ENCODE measurements around the gene ERCC6.
A peak's percentile ranks its signal among the peaks of the same experiment; 100 is the strongest.

ERCC6 gene

GRCh38 chr10:49520122-49520775, 18.7 kb downstream of the ERCC6 start:
- TF ChIP-seq TEAD4 (IDR thresholded peaks at IDR 0.05) (no peak), MAX (IDR thresholded peaks at IDR 0.05) (no peak)

- TF ChIP-seq, protein P1, sequence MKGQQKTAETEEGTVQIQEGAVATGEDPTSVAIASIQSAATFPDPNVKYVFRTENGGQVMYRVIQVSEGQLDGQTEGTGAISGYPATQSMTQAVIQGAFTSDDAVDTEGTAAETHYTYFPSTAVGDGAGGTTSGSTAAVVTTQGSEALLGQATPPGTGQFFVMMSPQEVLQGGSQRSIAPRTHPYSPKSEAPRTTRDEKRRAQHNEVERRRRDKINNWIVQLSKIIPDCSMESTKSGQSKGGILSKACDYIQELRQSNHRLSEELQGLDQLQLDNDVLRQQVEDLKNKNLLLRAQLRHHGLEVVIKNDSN (IDR thresholded peaks at IDR 0.05) = no peak
- TF ChIP-seq YY1 (IDR thresholded peaks at IDR 0.05; ENCODE audit: low read depth) (no peak), EP300 (IDR thresholded peaks at IDR 0.05; ENCODE audit: borderline replicate concordance) (0 out of 2 replicates have a peak, but pooled peaks have one; percentile 26), MAX (IDR thresholded peaks at IDR 0.05) (peak; percentile 47; the same call in 1 of the 2 replicates), CEBPB (IDR thresholded peaks at IDR 0.05) (no peak), RAD21 (IDR thresholded peaks at IDR 0.05; ENCODE audit: low read depth) (no peak), TAF1 (IDR thresholded peaks at IDR 0.05; ENCODE audit: low read depth) (no peak), NFIC (IDR thresholded peaks at IDR 0.05) (no peak), TEAD4 (IDR thresholded peaks at IDR 0.05) (peak; percentile 22; the same call in 1 of the 2 replicates), ZBTB7A (IDR thresholded peaks at IDR 0.05; ENCODE audit: low read depth) (no peak), TCF12 (IDR thresholded peaks at IDR 0.05; ENCODE audit: low read depth) (peak; percentile 50; the same call in 1 of the 2 replicates)
These were observed 19.2 kb downstream of the ERCC6 start for GRCh38 chr10:49519717-49520116.

GRCh38 chr10:49518982-49519578, 19.8 kb downstream of the ERCC6 start:
- TF ChIP-seq FOXM1 (IDR thresholded peaks at IDR 0.05; ENCODE audit: borderline replicate concordance, low read depth) (no peak), RAD21 (IDR thresholded peaks at IDR 0.05; ENCODE audit: low read depth) (peak; percentile 63), NFIC (IDR thresholded peaks at IDR 0.05) (no peak)

DNA sequence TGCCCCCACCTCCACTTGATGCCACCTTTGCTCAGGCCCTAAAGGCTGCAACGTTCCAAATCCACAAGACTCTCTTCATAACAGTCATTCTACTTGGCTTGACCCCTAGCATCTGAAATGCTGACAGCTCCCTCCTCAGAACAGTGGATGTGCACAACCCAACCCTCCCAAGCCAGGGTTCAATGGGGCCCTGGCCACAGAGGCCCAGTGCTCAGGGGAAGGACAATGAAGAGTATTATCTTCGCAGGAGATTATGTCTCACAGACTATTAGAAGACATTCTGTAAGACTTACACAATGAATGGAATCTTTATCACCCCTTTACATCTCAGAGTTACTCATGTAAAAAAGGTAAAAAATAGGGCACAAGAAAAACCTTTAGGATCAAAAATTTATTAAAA, 20.4 kb downstream of the ERCC6 start:
- TF ChIP-seq CREB1 (IDR thresholded peaks at IDR 0.05; ENCODE audit: low read depth) (no peak), REST (IDR thresholded peaks at IDR 0.05; ENCODE audit: low read depth) (no peak), CEBPB (IDR thresholded peaks at IDR 0.05) (no peak), EP300 (IDR thresholded peaks at IDR 0.05; ENCODE audit: borderline replicate concordance) (no peak), MAX (IDR thresholded peaks at IDR 0.05) (no peak), FOXM1 (IDR thresholded peaks at IDR 0.05; ENCODE audit: borderline replicate concordance, low read depth) (no peak), TEAD4 (IDR thresholded peaks at IDR 0.05) (no peak), TCF12 (IDR thresholded peaks at IDR 0.05; ENCODE audit: low read depth) (no peak), ZBTB7A (IDR thresholded peaks at IDR 0.05; ENCODE audit: low read depth) (no peak), NFIC (IDR thresholded peaks at IDR 0.05) (no peak), RAD21 (IDR thresholded peaks at IDR 0.05; ENCODE audit: low read depth) (no peak), TAF1 (IDR thresholded peaks at IDR 0.05; ENCODE audit: low read depth) (no peak), EGR1 (IDR thresholded peaks at IDR 0.05) (no peak), YY1 (IDR thresholded peaks at IDR 0.05; ENCODE audit: low read depth) (no peak)
- TF ChIP-seq, protein P1 (IDR thresholded peaks at IDR 0.05) = no peak

DNA sequence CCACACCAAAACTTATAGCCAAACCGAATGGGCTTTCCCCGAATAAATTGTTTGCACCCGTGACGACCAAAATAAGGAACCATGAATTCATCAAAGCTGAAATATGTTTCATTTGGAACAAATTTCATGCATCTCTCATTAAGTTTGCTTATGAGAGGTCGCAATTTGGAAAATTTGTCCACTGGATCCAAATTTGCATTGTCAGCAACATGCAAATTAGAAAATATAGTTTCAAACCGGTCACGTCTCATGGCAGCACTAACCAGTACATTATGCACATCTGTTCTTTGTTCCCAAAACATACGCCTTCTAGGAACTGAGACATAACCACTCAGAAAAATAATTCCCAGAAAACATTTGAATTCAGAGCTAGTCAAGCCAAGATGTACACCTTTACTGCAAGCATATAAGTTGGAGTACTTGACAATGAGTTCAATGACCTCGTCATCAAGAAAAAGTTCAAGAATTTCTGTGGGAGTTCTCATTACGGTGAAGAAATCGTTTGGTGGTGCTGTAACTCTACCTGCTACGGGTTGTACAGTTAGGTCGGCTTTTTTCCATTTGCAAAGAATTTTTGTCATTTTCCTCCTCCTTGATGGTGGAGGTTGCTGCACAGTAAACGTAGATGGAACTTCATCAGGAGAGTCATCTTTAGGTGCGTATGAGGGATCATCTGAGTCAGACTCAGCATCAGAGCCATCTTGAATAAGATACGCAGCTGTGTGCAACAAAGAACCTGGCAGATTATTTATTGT, 22.5 kb downstream of the ERCC6 start:
- no peak for TF ChIP-seq CEBPB (IDR thresholded peaks at IDR 0.05)
- TF ChIP-seq YY1 (IDR thresholded peaks at IDR 0.05; ENCODE audit: low read depth) = no peak
- no peak for TF ChIP-seq EP300 (IDR thresholded peaks at IDR 0.05; ENCODE audit: borderline replicate concordance)
- no peak for TF ChIP-seq MAX (IDR thresholded peaks at IDR 0.05)
- no peak for TF ChIP-seq REST (IDR thresholded peaks at IDR 0.05; ENCODE audit: low read depth)
- no peak for TF ChIP-seq ZBTB7A (IDR thresholded peaks at IDR 0.05; ENCODE audit: low read depth)
- TF ChIP-seq FOXM1 (IDR thresholded peaks at IDR 0.05; ENCODE audit: borderline replicate concordance, low read depth) = no peak
- TF ChIP-seq, protein P1 (IDR thresholded peaks at IDR 0.05) = no peak
- no peak for TF ChIP-seq TEAD4 (IDR thresholded peaks at IDR 0.05)
- no peak for TF ChIP-seq CREB1 (IDR thresholded peaks at IDR 0.05; ENCODE audit: low read depth)
- no peak for TF ChIP-seq TCF12 (IDR thresholded peaks at IDR 0.05; ENCODE audit: low read depth)
- TF ChIP-seq RAD21 (IDR thresholded peaks at IDR 0.05; ENCODE audit: low read depth) = no peak
- no peak for TF ChIP-seq EGR1 (IDR thresholded peaks at IDR 0.05)
- no peak for TF ChIP-seq NFIC (IDR thresholded peaks at IDR 0.05)
- no peak for TF ChIP-seq TAF1 (IDR thresholded peaks at IDR 0.05; ENCODE audit: low read depth)

Data from Ishikawa (cell line).